Testis (tissue), 3 donors: ENCODE measurements around the gene ACSS2. TPM values are rescaled to one million over a fixed set of nuclear protein-coding genes. Genes with fewer than 3 reads are reported as not detected.

Source experiments
- DNase-seq: peaks from one replicate; pipeline ENCODE4 v3.0.0-alpha.2; 2019
- H3K27ac ChIP-seq, 2 donors: fragments of 200-600 bp; sonication (generic); one replicate each; pipeline ENCODE4 v1.5.1; 2019
- H3K27me3 ChIP-seq: fragments of 200-600 bp; sonication (generic); one replicate; pipeline ENCODE4 v1.5.1; 2019
- H3K36me3 ChIP-seq: fragments of 200-600 bp; sonication (generic); one replicate; pipeline ENCODE4 v1.5.1; 2017; ENCODE audit warnings: low read depth; ENCODE audit errors: missing control alignments
- H3K4me1 ChIP-seq: fragments of 200-600 bp; sonication (generic); one replicate; pipeline ENCODE4 v1.5.1; 2019
- H3K4me3 ChIP-seq, 2 donors: fragments of 200-600 bp; sonication (generic); one replicate each; pipeline ENCODE4 v1.5.1; 2017 to 2019
- H3K9me3 ChIP-seq: fragments of 200-600 bp; sonication (generic); one replicate; pipeline ENCODE4 v1.5.1; 2017
- CTCF ChIP-seq, 3 experiments: fragments of 450-650 bp in 2 of 3; fragments of 200-600 bp in 1 of 3; sonication (generic) in 1 of 3; IDR thresholded peaks; one replicate each; pipeline ENCODE4 v1.5.1; 2016 to 2019; ENCODE audit warnings: antibody characterized with exemption in 3 of 3, mild to moderate bottlenecking in 2 of 3, moderate library complexity in 1 of 3
- POLR2A ChIP-seq: fragments of 450-650 bp; IDR thresholded peaks from one replicate; pipeline ENCODE4 v1.6.1; 2017; ENCODE audit warnings: antibody characterized with exemption, mild to moderate bottlenecking, moderate library complexity
- WGBS, 2 donors: methylation state at CpG; one replicate each; pipeline ENCODE4 v1.1.5; 2018; 5-methylcytosine and 5-hydroxymethylcytosine counted together
- intact Hi-C: fragments of 100-400 bp; cut with DNase I; formaldehyde crosslinking; loops from one replicate; pipeline ENCODE4 v1.15.1; 2023; ENCODE audit warnings: low total_unique reads
- polyA plus RNA-seq: library from polyadenylated mRNA; stranded (reverse); fragments of 350-450 nt; fragmentation: Illumina TruSeq; extraction: RNeasy Lipid Tissue Mini Kit (QIAGEN cat#74804); gene quantifications from one replicate; pipeline ENCODE4 v1.2.3, GENCODE V29; 2014; ENCODE audit warnings: low read depth, low replicate concordance; ENCODE audit not compliant: insufficient read depth
- total RNA-seq, 2 donors: library from RNA; depleted of rRNA; stranded (reverse); fragments of >200 nt; gene quantifications; one replicate each; pipeline ENCODE4 v1.2.3, GENCODE V29; 2016

The ACSS2 gene
- total and polyA plus RNA-seq, 3 donors from 2014 or later = 39.7 to 63.7 (median 58.2) TPM

DNA sequence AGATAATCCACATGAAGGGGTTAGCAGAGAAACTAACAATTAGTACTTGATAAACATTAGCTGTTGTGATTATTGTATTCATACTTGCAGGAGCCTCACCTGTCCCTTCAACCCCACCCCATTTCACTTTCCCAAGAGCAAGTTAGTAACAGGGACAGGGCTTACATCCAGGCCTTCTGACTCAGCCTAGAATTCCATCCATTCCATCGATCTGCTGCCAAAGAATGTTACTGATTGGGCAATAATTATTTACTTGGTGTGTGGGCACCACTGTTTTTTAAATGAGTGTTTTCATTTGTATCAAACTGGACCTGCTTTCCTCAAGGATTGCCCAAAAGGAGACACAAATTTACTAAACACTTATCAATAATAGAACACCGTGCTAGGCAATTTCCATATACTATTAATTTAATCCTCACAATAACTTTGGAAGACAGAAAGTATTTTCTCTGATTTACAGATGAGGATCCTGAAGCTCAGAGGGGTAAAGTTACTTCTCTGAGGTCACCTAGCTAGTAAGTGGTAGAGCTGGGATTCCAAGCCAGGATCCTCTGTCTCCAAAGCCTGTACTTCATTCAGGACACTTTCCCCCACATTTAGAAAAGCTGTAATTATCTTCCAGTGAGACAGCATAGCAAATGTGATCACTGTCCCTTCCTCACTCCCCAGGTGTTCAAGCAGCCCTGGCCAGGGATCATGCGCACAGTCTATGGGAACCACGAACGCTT, 46.4 kb downstream of the ACSS2 start:
- DNase-seq = no peak
- Histone ChIP-seq H3K27ac (no peak overlapping the region), H3K4me1 (no peaks in the 10 kb centered on the region), H3K36me3 (no peaks in the 10 kb centered on the region), H3K27me3 (no peaks in the 10 kb centered on the region), H3K9me3 (no peaks in the 10 kb centered on the region), H3K4me3 (no peak overlapping the region)
- TF ChIP-seq CTCF (IDR thresholded peaks at IDR 0.05) = no peak
- TF ChIP-seq POLR2A = no peak
- 82 to 88% methylated on average over 5 of the region's 5 CpGs for WGBS, 2 donors
- intact Hi-C loops = no loop called here

GRCh38 chr20:34923414-34923813, 47.0 kb downstream of the ACSS2 start:
- H3K27me3 ChIP-seq = no peaks in the 10 kb centered on the region
- DNase-seq = no peak
- no peaks in the 10 kb centered on the region for H3K9me3 ChIP-seq
- H3K4me1 ChIP-seq = no peaks in the 10 kb centered on the region
- no peak for TF ChIP-seq CTCF (IDR thresholded peaks at IDR 0.05)
- no peak for TF ChIP-seq POLR2A
- intact Hi-C loops = no loop called here
- no peak overlapping the region for H3K4me3 ChIP-seq
- H3K27ac ChIP-seq = no peak overlapping the region
- H3K36me3 ChIP-seq = no peaks in the 10 kb centered on the region
- WGBS, 2 donors = 95 to 98% methylated on average over 2 of the region's 2 CpGs

DNA sequence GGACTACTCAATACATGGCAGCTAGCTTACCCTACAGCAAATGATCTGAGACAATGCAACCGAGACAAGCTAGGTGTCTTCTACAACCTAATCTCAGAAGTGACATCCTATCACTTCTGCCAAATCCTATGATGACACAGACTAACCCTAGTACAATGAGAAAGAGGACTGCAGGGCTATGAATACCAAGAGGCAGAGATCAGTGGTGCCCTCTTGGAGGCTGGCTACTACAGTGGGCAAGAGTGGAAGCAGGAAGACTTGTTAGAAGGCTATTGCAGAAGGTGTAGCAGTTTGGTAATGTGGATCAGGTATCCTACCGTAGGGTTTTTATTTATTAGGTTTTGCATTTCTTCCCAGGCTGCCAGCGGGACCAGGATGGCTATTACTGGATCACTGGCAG, 48.9 kb downstream of the ACSS2 start:
- Histone ChIP-seq H3K4me1 (no peaks in the 10 kb centered on the region), H3K27me3 (no peaks in the 10 kb centered on the region), H3K4me3 (no peak overlapping the region), H3K36me3 (no peaks in the 10 kb centered on the region), H3K27ac (no peak overlapping the region), H3K9me3 (no peaks in the 10 kb centered on the region)
- intact Hi-C loops = no loop called here
- 93 to 94% methylated on average over 3 of the region's 3 CpGs for WGBS, 2 donors
- DNase-seq = no peak
- TF ChIP-seq POLR2A (no peak), CTCF (IDR thresholded peaks at IDR 0.05) (no peak)

GRCh38 chr20:34925981-34926380, 49.6 kb downstream of the ACSS2 start:
- intact Hi-C loops = no loop called here
- Histone ChIP-seq H3K27ac (no peak overlapping the region), H3K4me3 (no peak overlapping the region), H3K36me3 (no peaks in the 10 kb centered on the region), H3K4me1 (no peaks in the 10 kb centered on the region), H3K27me3 (no peaks in the 10 kb centered on the region), H3K9me3 (no peaks in the 10 kb centered on the region)
- 95% methylated on average over 1 of the region's 1 CpG; no CpG with 5 or more reads in 1 of the 2 donors for WGBS, 2 donors
- no peak for DNase-seq
- TF ChIP-seq CTCF (IDR thresholded peaks at IDR 0.05) = no peak

GRCh38 chr20:34926581-34926980, 50.2 kb downstream of the ACSS2 start:
- intact Hi-C loops = no loop called here
- no peak for DNase-seq
- no peak overlapping the region for H3K27ac ChIP-seq
- TF ChIP-seq POLR2A (no peak), CTCF (IDR thresholded peaks at IDR 0.05) (no peak)
- H3K36me3 ChIP-seq = no peaks in the 10 kb centered on the region
- no peaks in the 10 kb centered on the region for H3K9me3 ChIP-seq
- no peak overlapping the region for H3K4me3 ChIP-seq
- H3K27me3 ChIP-seq = no peaks in the 10 kb centered on the region
- H3K4me1 ChIP-seq = no peaks in the 10 kb centered on the region
- WGBS, 2 donors = 88 to 94% methylated on average over 1 of the region's 1 CpG
